Osteoblast (primary cell): Measurements from ENCODE around the gene CFAP97D2. TPM values are rescaled to one million over a fixed set of nuclear protein-coding genes. Genes with fewer than 3 reads are reported as not detected.

ENCODE experiments used
- DNase-seq: peaks from one replicate; pipeline ENCODE4 v3.0.0; 2011; ENCODE audit warnings: low spot score, mixed read lengths; ENCODE audit not compliant: insufficient read length; ENCODE audit errors: missing footprints
- H2AFZ ChIP-seq: 2 replicates; pipeline ENCODE4 v1.6.0; 2011; ENCODE audit warnings: mild to moderate bottlenecking, low read length
- H3K27ac ChIP-seq: 2 replicates; pipeline ENCODE4 v1.5.1; 2011; ENCODE audit warnings: mild to moderate bottlenecking, low read depth, low read length, moderate library complexity
- H3K27me3 ChIP-seq: 2 replicates; pipeline ENCODE4 v1.6.0; 2012; ENCODE audit warnings: mild to moderate bottlenecking, control low read depth, inconsistent platforms, low read length, moderate library complexity; ENCODE audit not compliant: insufficient read depth
- H3K36me3 ChIP-seq: 2 replicates; pipeline ENCODE4 v1.5.1; 2011; ENCODE audit warnings: mild to moderate bottlenecking, low read length, control low read depth, moderate library complexity; ENCODE audit not compliant: insufficient read depth
- H3K4me1 ChIP-seq: 2 replicates; pipeline ENCODE4 v1.5.1; 2011; ENCODE audit warnings: mild to moderate bottlenecking, low read length, control low read depth, moderate library complexity; ENCODE audit not compliant: insufficient read depth
- H3K4me2 ChIP-seq: 2 replicates; pipeline ENCODE4 v1.6.0; 2011; ENCODE audit warnings: mild to moderate bottlenecking, low read length; ENCODE audit not compliant: insufficient read depth
- H3K4me3 ChIP-seq: fragments of 200-600 bp; sonication (generic); 3 replicates; pipeline ENCODE4 v1.5.1; 2012; ENCODE audit warnings: mild to moderate bottlenecking, low read length, inconsistent platforms; ENCODE audit not compliant: insufficient read depth
- H3K79me2 ChIP-seq: 2 replicates; pipeline ENCODE4 v1.6.0; 2012; ENCODE audit warnings: mild to moderate bottlenecking, low read length, control low read depth, inconsistent platforms; ENCODE audit not compliant: insufficient read depth
- H3K9me3 ChIP-seq: 2 replicates; pipeline ENCODE4 v1.5.1; 2011; ENCODE audit warnings: low read depth, low read length, control low read depth
- H4K20me1 ChIP-seq: 2 replicates; pipeline ENCODE4 v1.6.0; 2012; ENCODE audit warnings: mild to moderate bottlenecking, low read length, control low read depth; ENCODE audit not compliant: insufficient read depth
- total RNA-seq: library from RNA; depleted of rRNA; stranded (reverse); fragments of >200 nt; gene quantifications from 2 replicates; pipeline ENCODE4 v1.2.3, GENCODE V29; 2012
- TF ChIP-seq, protein P1 (sequence below): IDR thresholded peaks from 2 replicates; pipeline ENCODE4 v1.5.1; 2011; ENCODE audit warnings: mild to moderate bottlenecking, low read depth, low read length, moderate library complexity; ENCODE audit errors: extremely low read depth

The CFAP97D2 gene
- total RNA-seq, 1 donor: not detected

DNA sequence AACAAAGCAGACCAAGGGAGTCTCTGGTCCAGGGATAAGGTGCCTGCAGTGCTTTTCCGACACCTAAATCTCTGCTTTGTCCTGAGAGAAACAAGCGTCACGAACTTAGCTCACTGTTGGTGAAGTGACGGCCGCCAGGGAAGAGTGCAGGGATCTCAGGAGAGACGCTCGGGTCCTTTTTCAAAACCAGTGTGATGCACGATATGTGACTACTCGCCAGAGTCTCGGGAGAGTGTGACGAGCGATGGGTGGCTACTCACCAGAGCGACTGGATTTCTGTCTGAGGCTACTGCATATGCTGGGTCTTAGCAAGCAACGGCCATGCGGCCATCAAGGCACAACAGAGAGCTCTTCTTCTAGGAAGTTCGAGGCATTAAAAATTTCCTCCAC, 16.5 kb upstream of the CFAP97D2 start:
- Histone ChIP-seq H3K4me1 (peaks cover 10% of the 10 kb centered on the region), H3K79me2 (no peaks in the 10 kb centered on the region), H3K27ac (no peak overlapping the region), H4K20me1 (no peaks in the 10 kb centered on the region), H2AFZ (peak overlapping the region; percentile 93), H3K9me3 (no peaks in the 10 kb centered on the region), H3K27me3 (peaks cover 8% of the 10 kb centered on the region), H3K4me3 (peak overlapping the region; percentile 52), H3K4me2 (peak overlapping the region; percentile 84), H3K36me3 (no peaks in the 10 kb centered on the region)
- TF ChIP-seq, protein P1, sequence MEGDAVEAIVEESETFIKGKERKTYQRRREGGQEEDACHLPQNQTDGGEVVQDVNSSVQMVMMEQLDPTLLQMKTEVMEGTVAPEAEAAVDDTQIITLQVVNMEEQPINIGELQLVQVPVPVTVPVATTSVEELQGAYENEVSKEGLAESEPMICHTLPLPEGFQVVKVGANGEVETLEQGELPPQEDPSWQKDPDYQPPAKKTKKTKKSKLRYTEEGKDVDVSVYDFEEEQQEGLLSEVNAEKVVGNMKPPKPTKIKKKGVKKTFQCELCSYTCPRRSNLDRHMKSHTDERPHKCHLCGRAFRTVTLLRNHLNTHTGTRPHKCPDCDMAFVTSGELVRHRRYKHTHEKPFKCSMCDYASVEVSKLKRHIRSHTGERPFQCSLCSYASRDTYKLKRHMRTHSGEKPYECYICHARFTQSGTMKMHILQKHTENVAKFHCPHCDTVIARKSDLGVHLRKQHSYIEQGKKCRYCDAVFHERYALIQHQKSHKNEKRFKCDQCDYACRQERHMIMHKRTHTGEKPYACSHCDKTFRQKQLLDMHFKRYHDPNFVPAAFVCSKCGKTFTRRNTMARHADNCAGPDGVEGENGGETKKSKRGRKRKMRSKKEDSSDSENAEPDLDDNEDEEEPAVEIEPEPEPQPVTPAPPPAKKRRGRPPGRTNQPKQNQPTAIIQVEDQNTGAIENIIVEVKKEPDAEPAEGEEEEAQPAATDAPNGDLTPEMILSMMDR: no peak
- peak; percentile 66 for DNase-seq

DNA sequence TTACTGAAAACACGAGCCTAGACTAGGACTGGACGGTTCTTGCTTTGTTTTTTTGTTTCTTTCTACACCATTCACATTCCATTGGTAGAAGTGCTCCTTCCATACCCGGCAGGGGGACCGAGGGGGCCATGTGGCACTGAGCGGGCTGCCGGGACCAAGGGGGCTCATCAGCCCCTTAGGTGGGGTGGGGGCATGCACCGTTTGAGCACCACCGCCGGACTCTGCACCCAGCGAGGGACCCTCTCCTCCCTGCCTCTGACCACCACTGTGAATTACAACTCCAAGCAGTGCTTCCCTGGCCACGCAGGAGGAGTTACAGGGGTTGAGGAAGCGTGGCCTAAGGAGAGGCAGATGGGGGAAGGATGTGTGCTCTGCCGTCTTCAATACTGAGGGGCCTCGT, 15.0 kb upstream of the CFAP97D2 start:
- H3K36me3 ChIP-seq: no peaks in the 10 kb centered on the region
- no peaks in the 10 kb centered on the region for H3K9me3 ChIP-seq
- H3K4me2 ChIP-seq: no peak overlapping the region
- no peaks in the 10 kb centered on the region for H3K79me2 ChIP-seq
- peaks cover 9% of the 10 kb centered on the region for H3K27me3 ChIP-seq
- peaks cover 10% of the 10 kb centered on the region for H3K4me1 ChIP-seq
- no peaks in the 10 kb centered on the region for H4K20me1 ChIP-seq
- no peak overlapping the region for H3K27ac ChIP-seq
- TF ChIP-seq, protein P1: no peak
- peak; percentile 23 for DNase-seq
- H2AFZ ChIP-seq: no peak overlapping the region
- no peak overlapping the region for H3K4me3 ChIP-seq

DNA sequence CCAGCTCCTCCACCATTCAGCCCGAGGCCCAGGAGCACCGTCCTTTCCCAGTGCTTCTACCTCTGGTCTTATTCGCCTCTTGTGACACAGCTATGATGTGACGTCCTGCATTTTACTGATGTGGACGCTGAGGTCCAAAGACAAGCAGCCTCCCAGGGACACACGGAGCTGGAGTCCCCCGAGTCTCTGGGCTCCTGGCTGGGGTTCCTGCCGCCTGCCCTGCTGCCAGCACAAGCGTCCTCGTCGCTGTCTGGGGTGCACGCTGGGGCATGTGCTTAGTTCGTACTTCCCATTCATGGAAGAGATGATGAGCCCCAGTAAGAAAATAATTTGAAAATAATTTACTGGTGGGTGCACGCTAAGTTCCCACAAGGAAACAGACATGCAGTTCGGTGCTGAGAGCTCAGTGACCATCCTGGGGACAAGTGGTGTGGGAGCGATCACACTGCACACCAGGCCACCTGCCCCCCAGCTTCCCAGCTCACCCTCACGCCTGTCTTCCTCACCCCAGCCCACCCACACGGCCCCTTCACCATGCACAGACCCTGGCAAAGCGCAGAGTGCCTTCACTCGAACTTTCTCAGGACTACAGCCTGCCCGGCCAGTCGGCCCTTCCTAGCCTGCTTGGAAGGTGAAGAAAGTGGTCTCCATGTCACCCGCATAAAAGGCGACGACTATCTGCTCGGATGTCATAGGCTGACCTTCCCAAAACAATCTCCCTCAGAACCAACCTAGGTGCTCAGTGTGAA, 14.2 kb upstream of the CFAP97D2 start:
- H3K4me2 ChIP-seq: no peak overlapping the region
- H3K36me3 ChIP-seq: no peaks in the 10 kb centered on the region
- no peaks in the 10 kb centered on the region for H3K9me3 ChIP-seq
- H3K27me3 ChIP-seq: peaks cover 15% of the 10 kb centered on the region
- no peak overlapping the region for H3K4me3 ChIP-seq
- H2AFZ ChIP-seq: no peak overlapping the region
- H3K4me1 ChIP-seq: peaks cover 10% of the 10 kb centered on the region
- no peak overlapping the region for H3K27ac ChIP-seq
- DNase-seq: peak; percentile 47
- TF ChIP-seq, protein P1: no peak
- H4K20me1 ChIP-seq: no peaks in the 10 kb centered on the region
- no peaks in the 10 kb centered on the region for H3K79me2 ChIP-seq

DNA sequence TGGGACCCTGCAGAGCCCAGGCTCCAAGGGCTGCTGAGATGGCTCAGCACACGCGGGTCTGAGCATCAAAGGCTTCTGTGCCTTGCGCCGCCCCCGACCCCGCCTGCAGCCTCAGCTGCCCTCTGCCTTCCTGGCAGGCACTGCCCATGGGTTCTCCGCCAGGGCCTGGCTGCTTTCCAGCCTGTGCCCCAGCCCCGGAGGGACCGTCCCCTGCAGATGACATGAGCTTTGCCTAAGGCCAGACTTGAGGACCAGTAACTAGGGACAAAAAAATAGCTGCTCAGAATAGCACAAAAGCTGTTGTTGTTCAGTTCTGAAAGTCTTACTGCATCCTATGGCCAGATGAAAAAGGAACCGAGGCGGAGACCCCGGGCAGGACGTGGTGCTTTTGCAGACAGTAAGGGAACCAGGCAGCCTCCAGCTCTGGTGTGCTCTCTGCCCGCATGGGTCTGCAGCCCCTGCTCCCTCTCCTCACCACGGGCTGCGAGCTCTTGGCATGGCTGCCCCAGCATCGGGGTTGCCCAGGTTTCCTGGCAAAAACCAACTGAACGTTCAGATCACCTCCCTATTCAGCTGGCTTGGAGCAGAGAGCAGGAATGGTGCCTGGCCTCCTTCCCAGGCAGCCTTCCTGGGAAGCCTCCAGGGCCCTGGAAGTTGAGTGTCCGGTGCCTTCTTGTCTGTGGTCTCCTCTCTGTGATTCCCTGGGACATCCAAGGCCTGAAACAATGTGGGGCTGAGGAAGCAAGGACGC, 12.5 kb upstream of the CFAP97D2 start:
- TF ChIP-seq, protein P1: no peak
- no peaks in the 10 kb centered on the region for H3K36me3 ChIP-seq
- no peaks in the 10 kb centered on the region for H3K9me3 ChIP-seq
- H3K4me2 ChIP-seq: no peak overlapping the region
- no peaks in the 10 kb centered on the region for H3K79me2 ChIP-seq
- no peak overlapping the region for H3K4me3 ChIP-seq
- H4K20me1 ChIP-seq: no peaks in the 10 kb centered on the region
- H3K27me3 ChIP-seq: peaks cover 17% of the 10 kb centered on the region
- DNase-seq: peak; percentile 49
- H3K27ac ChIP-seq: no peak overlapping the region
- H3K4me1 ChIP-seq: peaks cover 10% of the 10 kb centered on the region
- H2AFZ ChIP-seq: no peak overlapping the region
